WTC11 (cell line): ENCODE measurements around the gene BRSK2. TPM values are rescaled to one million over a fixed set of nuclear protein-coding genes. Genes with fewer than 3 reads are reported as not detected.

Experiments used
- ATAC-seq: fragments of 200-7000 bp; cut with Tn5 transposase; 2 replicates; pipeline ENCODE4 v1.10.0; 2021; ENCODE audit warnings: mild to moderate bottlenecking, moderate library complexity
- CTCF ChIA-PET: fragments of 300-600 bp; sonication (Branson Sonifier 250); formaldehyde crosslinking; loops from one replicate; lab custom pipeline; 2021; ENCODE audit warnings: antibody characterized with exemption; lab: Charles Lee
- POLR2A ChIA-PET: fragments of 350-600 bp; sonication (Branson Sonifier 250); formaldehyde crosslinking; loops from one replicate; lab custom pipeline; 2021; ENCODE audit warnings: antibody characterized with exemption; lab: Charles Lee
- DNase-seq: peaks from one replicate; pipeline ENCODE4 v3.0.0; 2021; ENCODE audit warnings: low spot score
- H3K27ac Mint-ChIP-seq: 2 replicates; pipeline ENCODE4 v1.8.0; 2021; ENCODE audit warnings: mixed read lengths
- H3K27me3 Mint-ChIP-seq: 2 replicates; pipeline ENCODE4 v1.8.0; 2021; ENCODE audit warnings: low read depth, mild to moderate bottlenecking, moderate library complexity, mixed read lengths
- H3K36me3 Mint-ChIP-seq: 2 replicates; pipeline ENCODE4 v1.8.0; 2021; ENCODE audit warnings: mixed read lengths
- H3K4me1 Mint-ChIP-seq: 2 replicates; pipeline ENCODE4 v1.8.0; 2022; ENCODE audit warnings: mixed read lengths
- H3K4me3 Mint-ChIP-seq: 2 replicates; pipeline ENCODE4 v1.8.0; 2021; ENCODE audit warnings: mild to moderate bottlenecking, moderate library complexity, mixed read lengths
- H3K9me3 Mint-ChIP-seq: 2 replicates; pipeline ENCODE4 v1.8.0; 2021; ENCODE audit warnings: mixed read lengths
- ELF4 ChIP-seq: sonication (generic); formaldehyde crosslinking; IDR thresholded peaks from 2 replicates; pipeline ENCODE4 v1.8.1; 2022; ENCODE audit warnings: low read depth, mild to moderate bottlenecking, moderate library complexity, missing genetic modification reagents
- ERG ChIP-seq: fragments of 250-450 bp; sonication (Bioruptor Pico); IDR thresholded peaks from 2 replicates; pipeline ENCODE4 v1.8.0; 2021; ENCODE audit warnings: mild to moderate bottlenecking
- GABPB1 ChIP-seq: sonication (generic); formaldehyde crosslinking; IDR thresholded peaks from 2 replicates; pipeline ENCODE4 v1.8.1; 2023; ENCODE audit warnings: mild to moderate bottlenecking, missing genetic modification reagents
- GRHL2 ChIP-seq: fragments of 250-450 bp; sonication (Bioruptor Pico); IDR thresholded peaks from 2 replicates; pipeline ENCODE4 v1.8.0; 2022; ENCODE audit warnings: mild to moderate bottlenecking, moderate library complexity; ENCODE audit not compliant: insufficient replicate concordance, severe bottlenecking
- MAX ChIP-seq: sonication (generic); formaldehyde crosslinking; IDR thresholded peaks from 2 replicates; pipeline ENCODE4 v1.8.0; 2022; ENCODE audit warnings: mild to moderate bottlenecking, missing genetic modification reagents
- NFE2L1 ChIP-seq: sonication (generic); formaldehyde crosslinking; IDR thresholded peaks from 2 replicates; pipeline ENCODE4 v1.8.1; 2023; ENCODE audit warnings: missing genetic modification reagents
- NFYB ChIP-seq: sonication (generic); formaldehyde crosslinking; conservative IDR thresholded peaks from 2 replicates; pipeline ENCODE4 v1.8.0; 2022; ENCODE audit warnings: low read depth, missing genetic modification reagents
- NR1H2 ChIP-seq: sonication (generic); formaldehyde crosslinking; IDR thresholded peaks from 2 replicates; pipeline ENCODE4 v1.9.0; 2021; ENCODE audit warnings: mild to moderate bottlenecking, moderate library complexity, missing genetic modification reagents
- SMAD3 ChIP-seq: sonication (generic); formaldehyde crosslinking; IDR thresholded peaks from 2 replicates; pipeline ENCODE4 v1.8.0; 2022; ENCODE audit warnings: missing genetic modification reagents, mild to moderate bottlenecking, borderline replicate concordance
- SMAD4 ChIP-seq: sonication (generic); formaldehyde crosslinking; IDR thresholded peaks from 2 replicates; pipeline ENCODE4 v1.8.0; 2022; ENCODE audit warnings: mild to moderate bottlenecking, missing genetic modification reagents
- TP53 ChIP-seq: sonication (generic); formaldehyde crosslinking; IDR thresholded peaks from 2 replicates; pipeline ENCODE4 v1.8.1; 2023; ENCODE audit warnings: mild to moderate bottlenecking, missing genetic modification reagents
- ZNF138 ChIP-seq: sonication (generic); formaldehyde crosslinking; conservative IDR thresholded peaks from 2 replicates; pipeline ENCODE4 v1.8.1; 2022; ENCODE audit warnings: mild to moderate bottlenecking, moderate library complexity, missing genetic modification reagents
- ZNF263 ChIP-seq: sonication (generic); formaldehyde crosslinking; IDR thresholded peaks from 2 replicates; pipeline ENCODE4 v1.8.1; 2022; ENCODE audit warnings: low read depth, mild to moderate bottlenecking, moderate library complexity, missing genetic modification reagents
- ZNF423 ChIP-seq: fragments of 250-450 bp; sonication (Bioruptor Pico); IDR thresholded peaks from 2 replicates; pipeline ENCODE4 v2.1.2; 2022; ENCODE audit warnings: mild to moderate bottlenecking, moderate library complexity
- ZNF512 ChIP-seq: sonication (generic); formaldehyde crosslinking; IDR thresholded peaks from 2 replicates; pipeline ENCODE4 v1.8.1; 2022; ENCODE audit warnings: missing genetic modification reagents, borderline replicate concordance
- total RNA-seq: library from RNA; stranded (reverse); gene quantifications from 3 replicates; pipeline ENCODE4 v1.2.3, GENCODE V29; 2021
- TF ChIP-seq, protein P1 (sequence below): sonication (generic); formaldehyde crosslinking; IDR thresholded peaks from 2 replicates; pipeline ENCODE4 v1.8.0; 2023; ENCODE audit warnings: missing genetic modification reagents
- TF ChIP-seq, protein P2 (sequence below): sonication (generic); formaldehyde crosslinking; IDR thresholded peaks from 2 replicates; pipeline ENCODE4 v1.8.1; 2022; ENCODE audit warnings: low read depth, mild to moderate bottlenecking, moderate library complexity, missing genetic modification reagents, borderline replicate concordance

The BRSK2 gene
- total RNA-seq, 1 experiment from 2014 or later = 34.5 TPM

- no peak for ATAC-seq
- DNase-seq = no peak
- TF ChIP-seq TP53 = no peak
- no peak for TF ChIP-seq ZNF263 (CRISPR knock-in tag)
- no peak for TF ChIP-seq ERG (CRISPR knock-in tag)
- TF ChIP-seq, protein P1, sequence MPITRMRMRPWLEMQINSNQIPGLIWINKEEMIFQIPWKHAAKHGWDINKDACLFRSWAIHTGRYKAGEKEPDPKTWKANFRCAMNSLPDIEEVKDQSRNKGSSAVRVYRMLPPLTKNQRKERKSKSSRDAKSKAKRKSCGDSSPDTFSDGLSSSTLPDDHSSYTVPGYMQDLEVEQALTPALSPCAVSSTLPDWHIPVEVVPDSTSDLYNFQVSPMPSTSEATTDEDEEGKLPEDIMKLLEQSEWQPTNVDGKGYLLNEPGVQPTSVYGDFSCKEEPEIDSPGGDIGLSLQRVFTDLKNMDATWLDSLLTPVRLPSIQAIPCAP (CRISPR knock-in tag) = no peak
- no peak for TF ChIP-seq ELF4
- H3K27ac Mint-ChIP-seq = no peak overlapping the region
- no peaks in the 10 kb centered on the region for H3K9me3 Mint-ChIP-seq
- no peak overlapping the region for H3K4me3 Mint-ChIP-seq
- H3K4me1 Mint-ChIP-seq = no peaks in the 10 kb centered on the region
- POLR2A ChIA-PET = no interaction called here
- CTCF ChIA-PET = no interaction called here
- H3K27me3 Mint-ChIP-seq = no peaks in the 10 kb centered on the region
- peaks cover 2% of the 10 kb centered on the region; the same call in 1 of the 2 replicates for H3K36me3 Mint-ChIP-seq
These were observed 50.8 kb downstream of the BRSK2 start for GRCh38 chr11:1440496-1440895.

GRCh38 chr11:1442163-1442562, 52.4 kb downstream of the BRSK2 start:
- TF ChIP-seq GRHL2 (CRISPR knock-in tag) = no peak
- peak; percentile 76 for TF ChIP-seq NFYB (CRISPR knock-in tag)
- Mint-ChIP-seq H3K4me3 (no peak overlapping the region), H3K9me3 (no peaks in the 10 kb centered on the region), H3K27ac (no peak overlapping the region; the same call in 1 of the 2 replicates), H3K4me1 (no peaks in the 10 kb centered on the region), H3K36me3 (peaks cover 2% of the 10 kb centered on the region; the same call in 1 of the 2 replicates), H3K27me3 (no peaks in the 10 kb centered on the region)
- peak; percentile 59 for DNase-seq
- POLR2A ChIA-PET = no interaction called here
- CTCF ChIA-PET = interaction anchor here (1.2 kb wide), 1 partner anchor 11 kb away, joined by 4 read pairs; no protein-coding TSS in a partner anchor
- peak; percentile 78 for ATAC-seq

GRCh38 chr11:1442807-1443366, 53.2 kb downstream of the BRSK2 start:
- Mint-ChIP-seq H3K27ac (no peak overlapping the region), H3K4me1 (no peaks in the 10 kb centered on the region), H3K9me3 (no peaks in the 10 kb centered on the region), H3K36me3 (peaks cover 2% of the 10 kb centered on the region; the same call in 1 of the 2 replicates), H3K27me3 (no peaks in the 10 kb centered on the region), H3K4me3 (no peak overlapping the region)
- TF ChIP-seq NFE2L1 = no peak
- TF ChIP-seq ZNF423 (CRISPR knock-in tag) = no peak
- no peak for TF ChIP-seq SMAD4 (CRISPR knock-in tag)
- no peak for TF ChIP-seq GABPB1 (CRISPR knock-in tag)
- ChIA-PET CTCF (interaction anchor here (1.2 kb wide), 1 partner anchor 11 kb away, joined by 4 read pairs; no protein-coding TSS in a partner anchor), POLR2A (no interaction called here)
- DNase-seq = no peak
- ATAC-seq = no peak

DNA sequence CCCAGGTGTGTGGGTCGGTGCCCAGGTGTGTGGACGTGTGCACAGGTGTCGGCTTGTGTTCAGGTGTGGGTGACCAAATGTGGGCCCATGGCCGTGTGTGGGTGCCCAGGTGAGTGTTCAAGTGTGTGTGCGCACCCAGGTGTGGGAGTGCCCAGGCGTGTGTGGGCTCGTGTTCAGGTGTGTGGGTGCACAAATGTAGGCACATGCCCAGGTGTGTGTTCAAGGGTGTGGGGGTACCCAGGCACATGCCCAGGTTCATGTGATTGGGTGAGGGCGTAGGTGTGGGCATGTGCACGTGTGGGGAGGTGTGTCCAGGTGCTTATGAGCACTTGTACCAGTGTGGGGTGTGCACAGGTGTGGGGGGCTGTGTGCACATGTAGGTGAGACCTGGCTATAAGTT, 54.0 kb downstream of the BRSK2 start:
- CTCF ChIA-PET = interaction anchor here (1.5 kb wide), 1 partner anchor 8 kb away, joined by 3 read pairs; no protein-coding TSS in a partner anchor
- Mint-ChIP-seq H3K4me3 (no peak overlapping the region), H3K9me3 (no peaks in the 10 kb centered on the region), H3K36me3 (peaks cover 2% of the 10 kb centered on the region; the same call in 1 of the 2 replicates), H3K27me3 (no peaks in the 10 kb centered on the region), H3K4me1 (no peaks in the 10 kb centered on the region), H3K27ac (no peak overlapping the region)
- POLR2A ChIA-PET = no interaction called here
- ATAC-seq (no peak), DNase-seq (no peak)
- TF ChIP-seq ZNF423 (CRISPR knock-in tag) = no peak
- TF ChIP-seq SMAD3 (CRISPR knock-in tag) = no peak
- no peak for TF ChIP-seq ZNF263 (CRISPR knock-in tag)
- TF ChIP-seq, protein P2, sequence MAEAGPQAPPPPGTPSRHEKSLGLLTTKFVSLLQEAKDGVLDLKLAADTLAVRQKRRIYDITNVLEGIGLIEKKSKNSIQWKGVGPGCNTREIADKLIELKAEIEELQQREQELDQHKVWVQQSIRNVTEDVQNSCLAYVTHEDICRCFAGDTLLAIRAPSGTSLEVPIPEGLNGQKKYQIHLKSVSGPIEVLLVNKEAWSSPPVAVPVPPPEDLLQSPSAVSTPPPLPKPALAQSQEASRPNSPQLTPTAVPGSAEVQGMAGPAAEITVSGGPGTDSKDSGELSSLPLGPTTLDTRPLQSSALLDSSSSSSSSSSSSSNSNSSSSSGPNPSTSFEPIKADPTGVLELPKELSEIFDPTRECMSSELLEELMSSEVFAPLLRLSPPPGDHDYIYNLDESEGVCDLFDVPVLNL (CRISPR knock-in tag) = no peak
- TF ChIP-seq ZNF512 (CRISPR knock-in tag) = no peak
- no peak for TF ChIP-seq MAX
- TF ChIP-seq ZNF138 (CRISPR knock-in tag) = no peak
- TF ChIP-seq NR1H2 (CRISPR knock-in tag) = no peak
